SK-N-SH (cell line): ENCODE data around the gene SLC38A3. TPM values are rescaled to one million over a fixed set of nuclear protein-coding genes. Genes with fewer than 3 reads are reported as not detected.

ENCODE experiments used
- CTCF ChIA-PET: fragments of 300-600, 350-600 bp; formaldehyde crosslinking; extraction: SDS; loops from one replicate; lab custom pipeline; 2021; lab: Yijun Ruan, JAX
- POLR2A ChIA-PET: fragments of 350-600 bp; sonication (Branson Sonifier 250); formaldehyde crosslinking; extraction: SDS; loops from one replicate; lab custom pipeline; 2020; ENCODE audit warnings: antibody characterized with exemption, inconsistent platforms; lab: Yijun Ruan, JAX
- DNase-seq: peaks from one replicate; pipeline ENCODE4 v3.0.0; 2012
- H2AFZ ChIP-seq: fragments of 200-600 bp; sonication (generic); 2 replicates; pipeline ENCODE4 v1.8.1; 2016; ENCODE audit warnings: antibody characterized with exemption, mild to moderate bottlenecking, low read depth
- H3F3A ChIP-seq: fragments of 200-600 bp; sonication (generic); replicated peaks from 2 replicates; pipeline ENCODE3; 2016; ENCODE audit warnings: antibody characterized with exemption, mild to moderate bottlenecking; ENCODE audit not compliant: insufficient read depth
- H3K27ac ChIP-seq, 2 experiments: fragments of 200-500 bp in 1 of 2; fragments of 200-600 bp in 1 of 2; sonication (Bioruptor generic) in 1 of 2; sonication (generic), shearing (Covaris generic) in 1 of 2; 2 replicates each; pipeline versions ENCODE4 v1.5.1 to v1.6.1; 2014 to 2016; ENCODE audit warnings: low read depth in 2 of 2, inconsistent platforms in 1 of 2, low read length in 1 of 2, mild to moderate bottlenecking in 1 of 2, mixed read lengths in 1 of 2
- H3K27me3 ChIP-seq: fragments of 200-600 bp; sonication (generic), shearing (Covaris generic); 2 replicates; pipeline ENCODE4 v1.6.1; 2016; ENCODE audit warnings: mixed run types; ENCODE audit not compliant: insufficient read depth
- H3K36me3 ChIP-seq, 2 experiments: fragments of 200-500 bp in 1 of 2; fragments of 200-600 bp in 1 of 2; sonication (Bioruptor generic) in 1 of 2; sonication (generic) in 1 of 2; replicated peaks in 1 of 2; 2 replicates each; pipeline versions ENCODE3 to v1.5.1; 2014 to 2016; ENCODE audit warnings: low read length in 1 of 2, mild to moderate bottlenecking in 1 of 2; ENCODE audit not compliant: insufficient read depth in 2 of 2, control insufficient read depth in 1 of 2
- H3K4me1 ChIP-seq, 2 experiments: fragments of 200-500 bp in 1 of 2; fragments of 200-600 bp in 1 of 2; sonication (Bioruptor generic) in 1 of 2; sonication (generic), shearing (Covaris generic) in 1 of 2; 2 replicates each; pipeline versions ENCODE4 v1.5.1 to v1.6.1; 2014 to 2016; ENCODE audit warnings: low read depth in 1 of 2, low read length in 1 of 2, mixed run types in 1 of 2; ENCODE audit not compliant: insufficient read depth in 2 of 2, control insufficient read depth in 1 of 2
- H3K4me2 ChIP-seq: fragments of 200-600 bp; sonication (generic), shearing (Covaris generic); 2 replicates; pipeline ENCODE4 v1.6.1; 2017; ENCODE audit warnings: mixed run types
- H3K4me3 ChIP-seq, 2 experiments: fragments of 200-500 bp in 1 of 2; fragments of 200-600 bp in 1 of 2; sonication (Bioruptor generic) in 1 of 2; sonication (generic), shearing (Covaris generic) in 1 of 2; 2 replicates each; pipeline versions ENCODE4 v1.5.1 to v1.8.1; 2014 to 2016; ENCODE audit warnings: low read depth in 2 of 2, inconsistent platforms in 1 of 2, low read length in 1 of 2, mild to moderate bottlenecking in 1 of 2, mixed read lengths in 1 of 2, moderate library complexity in 1 of 2
- H3K79me2 ChIP-seq: fragments of 200-600 bp; sonication (generic); 2 replicates; pipeline ENCODE4 v1.8.1; 2017; ENCODE audit warnings: mild to moderate bottlenecking; ENCODE audit not compliant: insufficient read depth
- H3K9ac ChIP-seq: fragments of 200-600 bp; sonication (generic); 2 replicates; pipeline ENCODE4 v1.6.1; 2017; ENCODE audit warnings: mixed run types
- H3K9me2 ChIP-seq: fragments of 200-600 bp; sonication (generic); 2 replicates; pipeline ENCODE4 v1.6.1; 2017; ENCODE audit warnings: mixed run types
- H3K9me3 ChIP-seq: fragments of 200-600 bp; sonication (generic); 2 replicates; pipeline ENCODE4 v1.6.1; 2017; ENCODE audit warnings: mixed run types, mild to moderate bottlenecking, moderate library complexity
- H4K20me1 ChIP-seq: fragments of 200-600 bp; sonication (generic); 2 replicates; pipeline ENCODE4 v1.6.1; 2017; ENCODE audit warnings: mild to moderate bottlenecking, mixed run types; ENCODE audit not compliant: insufficient read depth
- EP300 ChIP-seq, 2 experiments: IDR thresholded peaks; 2 replicates each; pipeline versions ENCODE4 v1.4.0 to v1.6.1; 2012; ENCODE audit warnings: borderline replicate concordance in 1 of 2, low read depth in 1 of 2, low read length in 1 of 2
- FOSL2 ChIP-seq: IDR thresholded peaks from 2 replicates; pipeline ENCODE4 v1.4.0; 2012; ENCODE audit warnings: low read depth, mild to moderate bottlenecking, moderate library complexity, borderline replicate concordance
- MEF2A ChIP-seq: IDR thresholded peaks from 2 replicates; pipeline ENCODE4 v1.4.0; 2012; ENCODE audit warnings: low read depth, borderline replicate concordance
- RXRA ChIP-seq: IDR thresholded peaks from 2 replicates; pipeline ENCODE4 v1.4.0; 2012; ENCODE audit warnings: low read depth, mild to moderate bottlenecking, borderline replicate concordance
- SMC3 ChIP-seq: IDR thresholded peaks from 2 replicates; pipeline ENCODE4 v1.6.1; 2012; ENCODE audit warnings: low read depth, low read length, improper control_type of control experiment
- USF1 ChIP-seq: IDR thresholded peaks from 2 replicates; pipeline ENCODE4 v1.4.0; 2012; ENCODE audit warnings: low read depth, borderline replicate concordance
- WGBS: methylation state at CpG from one replicate; pipeline ENCODE4 v1.1.6; 2017; ENCODE audit warnings: low lambda C conversion rate; 5-methylcytosine and 5-hydroxymethylcytosine counted together
- polyA plus RNA-seq, 3 experiments: library from polyadenylated mRNA; depleted of rRNA; stranded (reverse); fragments of >200 nt; gene quantifications; 2 replicates each; pipeline ENCODE4 v1.2.3, GENCODE V29; 2012
- TF ChIP-seq, protein P1 (sequence below): IDR thresholded peaks from 2 replicates; pipeline ENCODE4; 2012

The SLC38A3 gene
- polyA plus RNA-seq, 1 of the 3 experiments (the other 2 are of a cell fraction): 0.84 TPM

DNA sequence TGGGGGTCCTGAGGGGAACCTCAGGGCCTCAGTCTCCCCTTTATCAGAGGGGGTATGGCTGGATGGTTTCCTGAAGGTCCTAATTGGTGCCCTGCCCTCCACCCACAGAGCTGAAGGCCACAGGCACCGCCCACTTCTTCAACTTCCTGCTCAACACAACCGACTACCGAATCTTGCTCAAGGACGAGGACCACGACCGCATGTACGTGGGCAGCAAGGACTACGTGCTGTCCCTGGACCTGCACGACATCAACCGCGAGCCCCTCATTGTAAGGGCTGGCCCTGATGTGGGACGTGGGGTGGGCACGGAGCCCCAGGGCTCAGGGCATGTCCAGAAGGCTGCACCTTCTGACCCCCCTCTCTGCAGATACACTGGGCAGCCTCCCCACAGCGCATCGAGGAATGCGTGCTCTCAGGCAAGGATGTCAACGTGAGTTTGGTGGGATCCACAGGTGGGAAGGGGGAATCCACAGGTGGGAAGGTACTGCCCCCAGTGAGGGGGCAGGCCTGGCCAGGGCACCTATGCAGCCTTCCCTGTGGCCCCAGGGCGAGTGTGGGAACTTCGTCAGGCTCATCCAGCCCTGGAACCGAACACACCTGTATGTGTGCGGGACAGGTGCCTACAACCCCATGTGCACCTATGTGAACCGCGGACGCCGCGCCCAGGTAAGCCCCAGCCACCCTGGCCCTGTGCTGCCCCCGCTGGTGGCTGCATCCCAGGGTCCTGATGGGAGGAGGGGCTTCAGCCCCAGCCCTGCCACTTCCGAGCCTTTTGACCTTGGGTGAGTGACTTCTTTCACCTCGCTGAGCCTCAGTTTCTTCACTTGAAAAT, 31.2 kb upstream of the SLC38A3 start:
- no peaks in the 10 kb centered on the region for H3K9me2 ChIP-seq
- H3K9me3 ChIP-seq: no peaks in the 10 kb centered on the region
- H3F3A ChIP-seq: no peaks in the 10 kb centered on the region
- H3K4me2 ChIP-seq: no peak overlapping the region
- H3K9ac ChIP-seq: no peak overlapping the region
- H3K4me1 ChIP-seq: peaks cover 5 to 16% of the 10 kb centered on the region in 2 experiments; a peak in 3 of 4 replicates
- no peak for TF ChIP-seq USF1
- TF ChIP-seq, protein P1, sequence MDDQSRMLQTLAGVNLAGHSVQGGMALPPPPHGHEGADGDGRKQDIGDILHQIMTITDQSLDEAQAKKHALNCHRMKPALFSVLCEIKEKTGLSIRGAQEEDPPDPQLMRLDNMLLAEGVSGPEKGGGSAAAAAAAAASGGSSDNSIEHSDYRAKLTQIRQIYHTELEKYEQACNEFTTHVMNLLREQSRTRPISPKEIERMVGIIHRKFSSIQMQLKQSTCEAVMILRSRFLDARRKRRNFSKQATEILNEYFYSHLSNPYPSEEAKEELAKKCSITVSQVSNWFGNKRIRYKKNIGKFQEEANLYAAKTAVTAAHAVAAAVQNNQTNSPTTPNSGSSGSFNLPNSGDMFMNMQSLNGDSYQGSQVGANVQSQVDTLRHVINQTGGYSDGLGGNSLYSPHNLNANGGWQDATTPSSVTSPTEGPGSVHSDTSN: no peak
- TF ChIP-seq FOSL2: no peak
- TF ChIP-seq MEF2A: no peak
- TF ChIP-seq EP300 (IDR thresholded peaks at IDR 0.05; ENCODE audit: borderline replicate concordance in 1 of 2, low read depth in 1 of 2, low read length in 1 of 2): no peak
- TF ChIP-seq SMC3: no peak
- TF ChIP-seq, all 33 proteins: peak for 0
- Histone ChIP-seq H3K79me2 (peaks cover 14% of the 10 kb centered on the region), H3K27ac (no peak overlapping the region), H3K27me3 (no peaks in the 10 kb centered on the region), H2AFZ (no peak overlapping the region), H4K20me1 (no peaks in the 10 kb centered on the region), H3K36me3 (peaks cover 0 to 5% of the 10 kb centered on the region in 2 experiments), H3K4me3 (no peak overlapping the region)
- CTCF ChIA-PET: interaction anchor here (1.1 to 23.1 kb wide), 6 partner anchors 9 to 53 kb away, joined by 3 to 684 read pairs (median 28); partner anchors contain the start of gene GNAT1
- DNase-seq: no peak
- 94% methylated on average over 20 of the region's 29 CpGs for WGBS
- POLR2A ChIA-PET: no interaction called here

- Histone ChIP-seq H3K4me3 (no peak overlapping the region), H3K36me3 (peaks cover under 1 to 5% of the 10 kb centered on the region in 2 experiments), H3K9me3 (no peaks in the 10 kb centered on the region), H3K79me2 (peaks cover 12% of the 10 kb centered on the region; the same call in 1 of the 2 replicates), H3K27me3 (no peaks in the 10 kb centered on the region), H3K4me2 (no peak overlapping the region), H4K20me1 (no peaks in the 10 kb centered on the region)
- POLR2A ChIA-PET: no interaction called here
- CTCF ChIA-PET: interaction anchor here (1.1 to 23.1 kb wide), 4 partner anchors 9 to 53 kb away, joined by 3 to 684 read pairs (median 10); partner anchors contain the start of gene GNAT1
- no peak for DNase-seq
- TF ChIP-seq, protein P1: no peak
- TF ChIP-seq RXRA: no peak
- TF ChIP-seq, all 33 proteins: peak for 0
- H3K4me1 ChIP-seq: peaks cover 5 to 16% of the 10 kb centered on the region in 2 experiments; a peak in 3 of 4 replicates
- H3F3A ChIP-seq: no peaks in the 10 kb centered on the region
- H3K27ac ChIP-seq: no peak overlapping the region
- H3K9ac ChIP-seq: no peak overlapping the region
- H3K9me2 ChIP-seq: no peaks in the 10 kb centered on the region
- H2AFZ ChIP-seq: no peak overlapping the region
- WGBS: 100% methylated on average over 3 of the region's 7 CpGs
Measured at GRCh38 chr3:50174517-50174895, 30.6 kb upstream of the SLC38A3 start.
